NCI-H460 (cell line): Measurements from ENCODE around the gene PORCN. TPM values are rescaled to one million over a fixed set of nuclear protein-coding genes. Genes with fewer than 3 reads are reported as not detected.
"Not testable (repeated sequence)": the region's sequence is repeated elsewhere in the genome, so short reads cannot be mapped to it uniquely, and the experiment has no call there.

ENCODE experiments used
- DNase-seq: peaks from one replicate; pipeline ENCODE4 v3.0.0-alpha.2; 2016; ENCODE audit warnings: low read depth; ENCODE audit errors: extremely low read depth
- total RNA-seq: library from RNA; depleted of rRNA; stranded (reverse); fragments of >200 nt; shearing (Covaris generic); gene quantifications from 2 replicates; pipeline ENCODE4 v1.2.3, GENCODE V29; 2014; rRNA removed

The PORCN gene
- total RNA-seq, 1 experiment from 2014 or later: 12.0 TPM

DNA sequence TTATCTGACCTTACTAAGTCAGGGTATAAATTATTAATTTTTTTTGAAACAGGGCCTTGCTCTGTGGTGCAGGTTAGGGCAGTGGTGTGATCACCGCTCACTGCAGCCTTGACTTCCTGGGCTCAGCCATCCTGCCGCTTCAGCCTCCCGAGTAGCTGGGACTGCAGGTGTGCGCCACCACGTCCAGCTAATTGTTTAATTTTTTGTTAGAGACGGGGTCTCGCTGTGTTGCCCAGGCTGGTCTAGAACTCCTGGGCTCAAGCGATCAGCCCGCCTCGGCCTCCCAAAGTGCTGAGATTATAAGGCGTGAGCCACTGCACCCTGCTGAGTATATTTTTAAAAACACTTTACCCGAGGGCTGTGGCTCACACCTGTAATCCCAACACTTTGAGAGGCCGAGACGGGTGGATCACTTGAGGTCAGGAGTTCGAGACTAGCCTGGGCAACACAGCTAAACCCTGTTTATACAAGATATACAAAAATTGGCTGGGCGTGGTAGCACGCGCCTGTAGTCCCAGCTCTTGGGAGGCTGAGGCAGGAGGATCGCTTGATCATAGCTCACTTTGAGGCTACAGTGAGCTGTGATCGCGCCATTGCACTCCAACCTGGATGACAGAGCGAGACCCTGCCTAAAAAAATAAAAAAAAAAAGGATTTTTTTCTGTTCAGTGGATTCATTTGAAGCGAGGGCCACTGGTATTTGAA, 30.0 kb downstream of the PORCN start:
- no peak for DNase-seq

DNA sequence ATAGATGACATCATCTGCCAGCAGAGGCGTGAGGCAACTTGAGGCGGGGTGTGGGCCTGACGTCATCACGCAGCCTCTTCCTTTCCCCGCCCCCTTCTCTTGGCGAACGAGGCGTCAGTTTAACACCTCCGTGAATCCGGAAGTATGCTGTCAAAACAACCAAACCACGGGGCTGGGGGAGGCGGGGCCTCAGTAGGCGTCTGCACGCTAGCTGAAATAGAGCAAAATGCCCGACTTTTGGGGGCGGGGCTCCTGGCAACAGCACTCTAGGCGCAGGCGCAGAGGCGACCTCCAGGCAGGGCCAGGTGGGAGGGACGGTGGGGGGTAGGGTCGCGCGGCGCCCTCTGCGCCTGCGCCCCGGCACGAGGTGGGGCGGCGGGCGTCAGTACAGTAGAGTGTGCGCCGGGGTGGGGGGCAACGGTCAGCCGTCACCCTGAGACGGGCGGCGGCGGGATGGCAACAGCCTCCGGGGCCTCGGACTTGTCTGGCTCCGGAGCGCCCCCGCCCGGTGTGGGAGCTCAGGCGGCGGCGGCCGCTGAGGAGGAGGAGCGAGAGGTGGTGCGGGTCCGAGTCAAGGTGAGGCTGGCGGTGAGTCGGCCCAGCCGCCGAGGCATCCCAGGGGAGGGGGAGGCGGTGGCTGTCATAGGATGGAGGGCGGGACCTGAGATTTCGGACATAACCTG, 30.7 kb downstream of the PORCN start, which contains the start of gene TBC1D25:
TBC1D25 (plus strand) TSS at position 370 of the 683 bp plus-strand sequence; CDS start at position 454, 84 bp downstream.
- peak; percentile 99 for DNase-seq

DNA sequence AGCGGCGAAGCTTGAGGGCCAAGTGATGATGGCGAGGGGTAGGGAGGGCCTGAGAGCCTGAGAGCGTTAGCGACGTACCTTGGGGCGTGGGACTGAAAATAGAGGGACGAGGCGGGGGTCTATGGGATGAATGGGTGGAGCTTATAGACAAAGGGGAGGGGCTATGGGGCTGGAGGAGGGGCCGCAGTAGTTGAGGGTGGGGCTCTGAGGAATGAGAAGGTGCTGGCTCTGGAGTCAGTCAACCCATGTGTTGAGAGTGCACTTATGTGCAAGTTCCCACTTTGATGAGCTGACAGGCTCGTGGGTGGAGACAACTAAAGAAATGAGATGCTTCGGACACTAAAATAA, 31.2 kb downstream of the PORCN start:
- no peak for DNase-seq

DNA sequence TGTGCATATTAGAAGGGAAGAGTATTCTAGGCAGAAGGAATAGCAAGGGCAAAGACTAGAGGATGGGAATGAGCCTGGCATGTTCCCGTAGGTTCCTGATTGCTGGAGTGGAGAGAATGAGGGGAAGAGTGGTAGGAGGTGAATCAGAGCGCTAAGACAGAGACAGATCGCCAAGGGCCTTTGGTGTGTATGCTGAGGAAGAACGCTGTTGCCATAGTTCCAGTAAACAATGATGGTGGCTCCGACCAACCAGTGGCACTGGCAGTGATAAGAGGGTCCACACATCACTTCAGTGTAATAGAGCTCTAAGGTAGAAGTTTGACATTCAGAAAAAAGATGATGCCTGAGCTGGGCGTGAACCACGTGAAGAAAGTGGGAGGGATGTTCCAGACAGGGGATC, 31.7 kb downstream of the PORCN start:
- no peak for DNase-seq

DNA sequence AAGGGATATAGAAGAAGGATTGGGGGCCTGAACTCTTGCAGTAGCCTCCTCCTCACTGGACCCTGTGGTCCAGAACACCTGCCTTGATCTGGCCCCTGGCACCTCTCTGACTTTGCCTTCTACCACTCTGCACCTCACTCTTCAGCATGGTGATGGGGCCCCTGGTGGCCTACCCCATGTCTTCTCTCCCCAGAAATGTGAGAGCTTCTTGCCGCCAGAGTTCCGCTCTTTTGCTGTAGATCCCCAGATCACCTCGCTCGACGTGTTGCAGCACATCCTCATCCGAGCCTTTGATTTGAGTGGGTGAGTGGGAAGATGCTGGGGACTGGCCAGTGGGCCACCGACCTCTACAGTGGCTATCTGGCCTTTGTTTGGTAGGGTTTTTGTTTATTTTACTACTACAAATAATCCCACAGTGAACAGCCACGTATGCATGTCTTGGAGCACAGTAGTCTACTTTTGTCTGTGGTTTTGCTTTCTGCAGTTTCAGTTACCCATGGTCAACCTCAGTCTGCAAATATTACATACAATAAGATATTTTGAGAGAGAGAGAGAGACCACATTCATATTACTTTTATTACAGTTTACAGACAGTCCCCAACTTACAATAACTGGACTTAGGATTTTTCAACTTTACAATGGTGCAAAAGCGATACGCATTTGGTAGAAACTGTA, 32.5 kb downstream of the PORCN start:
- DNase-seq: no peak

DNA sequence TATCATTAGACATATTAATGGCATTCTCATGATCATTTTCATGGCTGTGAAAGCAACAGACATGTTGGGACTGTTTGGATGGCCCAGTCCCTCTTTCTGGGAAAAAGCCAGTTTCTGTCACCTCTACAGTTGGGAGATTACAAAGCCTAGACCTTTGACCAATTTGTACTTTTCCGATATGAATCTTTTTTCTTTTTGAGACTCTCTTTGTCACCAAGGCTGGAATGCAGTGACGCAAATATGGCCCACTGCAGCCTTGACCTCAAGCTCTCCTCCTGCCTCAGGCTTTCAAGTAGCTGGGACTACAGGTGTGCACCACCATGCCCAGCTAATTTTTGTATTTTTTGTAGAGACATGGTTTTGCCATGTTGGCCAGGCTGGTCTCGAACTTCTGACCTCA, 40.1 kb downstream of the PORCN start:
- DNase-seq: no peak

DNA sequence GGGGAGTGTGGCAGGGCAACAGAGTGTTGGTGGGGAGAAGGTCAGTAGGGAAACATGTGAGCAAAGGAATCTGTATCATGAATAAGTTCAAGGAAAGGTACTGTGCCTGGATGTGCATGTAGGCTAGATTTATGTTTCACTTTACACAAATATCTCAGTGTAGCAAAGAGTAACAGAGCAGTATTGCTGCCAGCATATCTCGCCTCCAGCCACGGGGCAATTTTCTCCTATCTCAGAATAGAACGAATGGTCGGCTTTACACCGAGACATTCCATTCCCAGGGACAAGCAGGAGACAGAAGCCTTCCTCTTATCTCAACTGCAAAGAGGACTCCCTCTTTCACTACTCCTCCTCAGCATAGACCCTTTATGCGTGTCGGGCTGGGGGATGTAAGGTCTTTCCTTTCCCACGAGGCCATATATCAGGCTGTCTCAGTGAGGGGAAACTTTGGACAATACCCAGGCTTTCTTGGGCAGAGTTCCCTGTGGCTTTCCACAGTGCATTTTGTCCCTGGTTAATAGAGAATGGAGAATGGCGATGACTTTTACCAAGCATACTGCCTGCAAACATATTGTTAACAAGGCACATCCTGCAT, 47.0 kb downstream of the PORCN start:
- not testable (repeated sequence) for DNase-seq

DNA sequence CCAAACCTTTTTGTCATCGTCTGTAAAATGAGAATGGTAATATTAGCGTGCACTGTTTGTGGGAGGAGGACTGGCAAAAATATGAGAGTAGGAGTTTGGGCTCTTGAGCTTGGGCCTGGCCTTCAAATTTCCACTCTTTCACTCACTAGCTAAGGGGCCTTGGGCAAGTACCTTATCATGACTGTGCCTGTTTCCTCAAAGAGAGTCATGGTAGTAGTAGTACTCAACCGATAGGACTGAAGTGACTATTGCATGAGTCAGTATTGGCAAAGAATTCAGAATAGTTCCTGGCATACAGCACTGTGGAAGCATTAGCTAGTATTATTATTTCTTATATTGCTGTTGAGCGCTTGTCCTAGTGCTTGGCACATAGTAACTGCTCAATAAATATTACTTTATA, 49.5 kb downstream of the PORCN start:
- DNase-seq: no peak

DNA sequence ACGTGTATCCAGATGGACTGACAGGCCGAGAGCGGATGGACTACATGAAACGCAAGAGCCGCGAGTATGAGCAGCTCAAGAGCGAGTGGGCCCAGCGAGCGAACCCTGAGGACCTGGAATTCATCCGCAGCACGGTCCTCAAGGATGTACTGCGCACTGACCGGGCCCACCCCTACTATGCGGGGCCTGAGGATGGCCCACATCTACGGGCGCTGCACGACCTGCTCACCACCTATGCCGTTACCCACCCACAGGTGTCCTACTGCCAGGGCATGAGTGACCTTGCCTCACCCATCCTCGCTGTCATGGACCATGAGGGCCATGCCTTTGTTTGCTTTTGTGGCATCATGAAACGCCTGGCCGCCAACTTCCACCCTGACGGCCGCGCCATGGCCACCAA, 50.8 kb downstream of the PORCN start:
- DNase-seq: no peak

DNA sequence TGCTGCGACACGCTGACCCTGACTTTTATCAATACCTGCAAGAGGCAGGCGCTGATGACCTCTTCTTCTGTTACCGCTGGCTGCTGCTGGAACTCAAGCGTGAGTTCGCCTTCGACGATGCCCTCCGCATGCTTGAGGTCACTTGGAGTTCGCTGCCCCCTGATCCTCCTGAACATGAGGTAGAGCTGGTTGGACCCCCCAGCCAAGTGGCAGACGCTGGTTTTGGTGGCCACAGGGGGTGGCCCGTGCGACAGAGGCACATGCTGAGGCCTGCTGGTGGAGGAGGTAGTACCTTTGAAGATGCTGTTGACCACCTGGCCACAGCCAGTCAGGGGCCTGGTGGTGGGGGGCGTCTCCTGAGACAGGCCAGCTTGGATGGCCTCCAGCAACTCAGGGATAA, 51.3 kb downstream of the PORCN start:
- DNase-seq: no peak

DNA sequence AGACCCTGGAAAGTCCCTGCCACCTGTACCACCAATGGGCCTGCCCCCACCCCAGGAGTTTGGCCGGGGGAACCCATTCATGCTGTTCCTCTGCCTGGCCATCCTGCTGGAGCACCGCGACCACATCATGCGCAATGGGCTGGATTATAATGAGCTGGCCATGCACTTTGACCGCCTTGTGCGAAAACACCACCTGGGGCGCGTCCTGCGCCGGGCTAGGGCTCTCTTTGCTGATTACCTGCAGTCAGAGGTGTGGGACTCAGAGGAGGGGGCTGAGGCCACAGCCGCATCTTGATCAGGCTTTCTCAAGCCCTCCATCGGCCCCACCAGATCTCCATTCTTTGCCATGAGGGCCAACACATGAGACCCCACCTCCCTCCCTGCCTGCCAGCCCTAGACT, 51.9 kb downstream of the PORCN start:
- DNase-seq: no peak

DNA sequence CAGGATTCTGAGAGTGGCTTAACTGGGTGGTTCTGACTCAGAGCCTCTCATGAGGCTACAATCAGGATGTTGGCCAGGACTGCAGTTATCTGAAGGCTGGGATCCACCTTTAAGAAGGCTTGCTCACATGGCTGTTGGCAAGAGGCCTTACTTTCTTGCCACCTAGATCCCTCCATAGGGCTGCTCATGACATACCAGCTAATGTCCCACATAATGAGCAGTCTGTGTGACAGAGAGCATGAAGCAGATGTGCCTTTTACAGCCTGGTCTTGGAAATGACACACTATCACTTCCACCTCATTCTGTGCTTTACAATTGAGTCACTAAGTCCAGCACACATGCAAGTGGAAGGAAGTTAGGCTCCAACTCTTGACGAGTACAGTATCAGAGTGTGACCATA, 61.2 kb downstream of the PORCN start:
- DNase-seq: no peak

Other genes with a start within 250 kb of the PORCN start
- gene SSX3, start 152.3 kb upstream of the PORCN start, total RNA-seq: not detected in 2 replicates
- gene SSX4, start 125.5 kb upstream of the PORCN start, total RNA-seq: not detected in 2 replicates
- gene SSX4B, start 97.0 kb upstream of the PORCN start, total RNA-seq: not detected in 2 replicates
- gene SLC38A5, start 38.7 kb upstream of the PORCN start, total RNA-seq: 43.8 and 49.3 TPM in 2 replicates
- 74.8 and 93.3 TPM in 2 replicates for gene FTSJ1, start 32.8 kb upstream of the PORCN start, total RNA-seq
- gene EBP, start 12.8 kb downstream of the PORCN start, total RNA-seq: 39.8 and 48.9 TPM in 2 replicates
- gene TBC1D25, start 30.7 kb downstream of the PORCN start, total RNA-seq: 6.9 and 7.2 TPM in 2 replicates
- 304 and 352 TPM in 2 replicates for gene RBM3, start 65.5 kb downstream of the PORCN start, total RNA-seq
- gene WDR13, start 88.5 kb downstream of the PORCN start, total RNA-seq: 77.2 and 81.0 TPM in 2 replicates
- 0.20 TPM in 1 of 2 replicates, not detected in the other for gene WAS, start 174.8 kb downstream of the PORCN start, total RNA-seq
- 9.0 and 9.5 TPM in 2 replicates for gene SUV39H1, start 187.7 kb downstream of the PORCN start, total RNA-seq